Measurements from ENCODE around the gene JMJD4.

Gene JMJD4

GRCh38 chr1:227765261-227766014, 30.3 kb upstream of the JMJD4 start:
- WGBS (ENCODE audit: insufficient coverage), result 97% methylated on average over 6 of the region's 8 CpGs
- POLR2A ChIA-PET, result interaction anchor here (1.0 kb wide), 1 partner anchor 187 kb away, joined by 3 read pairs; no protein-coding TSS in a partner anchor
- no peak for DNase-seq
- H3K4me1 ChIP-seq (ENCODE audit: control extremely low read depth in 1 of 4, control insufficient read depth in 4 of 4, insufficient read depth in 4 of 4, low read length in 3 of 4), result peaks cover 0 to 52% (median 47%) of the 10 kb centered on the region in 4 experiments
- CTCF ChIA-PET, result interaction anchor here (0.6 to 2.7 kb wide), 13 partner anchors 10 to 335 kb away, joined by 3 to 13 read pairs (median 3); no protein-coding TSS in a partner anchor
- no peak overlapping the region for H3K4me3 ChIP-seq (ENCODE audit: control insufficient read depth in 1 of 7, extremely low read depth in 1 of 7, insufficient read depth in 4 of 7, low read depth in 2 of 7, low read length in 6 of 7)
- no peaks in the 10 kb centered on the region for H3K9me3 ChIP-seq (ENCODE audit: control extremely low read depth in 1 of 5, control insufficient read depth in 4 of 5, insufficient read depth in 2 of 5, low read depth in 1 of 5, low read length in 4 of 5)
- H3K36me3 ChIP-seq (ENCODE audit: control insufficient read depth in 4 of 4, insufficient read depth in 4 of 4, low read length in 3 of 4), result peaks cover 12 to 65% (median 31%) of the 10 kb centered on the region in 4 experiments
- no peak overlapping the region for H3K27ac ChIP-seq (ENCODE audit: insufficient read depth in 1 of 2, low read depth in 1 of 2, low read length in 2 of 2, poor library complexity in 1 of 2, severe bottlenecking in 2 of 2)
- H3K27me3 ChIP-seq (replicated peaks in 2 of 5; ENCODE audit: control insufficient read depth in 4 of 5, insufficient read depth in 5 of 5, low read length in 4 of 5), result no peaks in the 10 kb centered on the region

GRCh38 chr1:227764019-227764391, 28.9 kb upstream of the JMJD4 start:
- CTCF ChIA-PET, result interaction anchor here (1.7 to 4.1 kb wide), 6 partner anchors 30 to 282 kb away, joined by 3 to 29 read pairs (median 6); partner anchors contain the start of gene WNT9A
- no peaks in the 10 kb centered on the region for H3K9me3 ChIP-seq (ENCODE audit: control extremely low read depth in 1 of 5, control insufficient read depth in 4 of 5, insufficient read depth in 2 of 5, low read depth in 1 of 5, low read length in 4 of 5)
- no peak for DNase-seq
- no peak overlapping the region for H3K27ac ChIP-seq (ENCODE audit: insufficient read depth in 1 of 2, low read depth in 1 of 2, low read length in 2 of 2, poor library complexity in 1 of 2, severe bottlenecking in 2 of 2)
- no peaks in the 10 kb centered on the region for H3K27me3 ChIP-seq (replicated peaks in 2 of 5; ENCODE audit: control insufficient read depth in 4 of 5, insufficient read depth in 5 of 5, low read length in 4 of 5)
- peaks cover 0 to 52% (median 47%) of the 10 kb centered on the region in 4 experiments for H3K4me1 ChIP-seq (ENCODE audit: control extremely low read depth in 1 of 4, control insufficient read depth in 4 of 4, insufficient read depth in 4 of 4, low read length in 3 of 4)
- POLR2A ChIA-PET, result no interaction called here
- 75% methylated on average over 7 of the region's 7 CpGs for WGBS (ENCODE audit: insufficient coverage)
- no peak overlapping the region for H3K4me3 ChIP-seq (ENCODE audit: control insufficient read depth in 1 of 7, extremely low read depth in 1 of 7, insufficient read depth in 4 of 7, low read depth in 2 of 7, low read length in 6 of 7)
- peaks cover 15 to 67% (median 33%) of the 10 kb centered on the region in 4 experiments for H3K36me3 ChIP-seq (ENCODE audit: control insufficient read depth in 4 of 4, insufficient read depth in 4 of 4, low read length in 3 of 4)

- H3K27me3 ChIP-seq (replicated peaks in 2 of 5; ENCODE audit: control insufficient read depth in 4 of 5, insufficient read depth in 5 of 5, low read length in 4 of 5), result no peaks in the 10 kb centered on the region
- H3K27ac ChIP-seq (ENCODE audit: insufficient read depth in 1 of 2, low read depth in 1 of 2, low read length in 2 of 2, poor library complexity in 1 of 2, severe bottlenecking in 2 of 2), result no peak overlapping the region
- WGBS (ENCODE audit: insufficient coverage), result 92% methylated on average over 16 of the region's 16 CpGs
- peaks cover 0 to 52% (median 47%) of the 10 kb centered on the region in 4 experiments for H3K4me1 ChIP-seq (ENCODE audit: control extremely low read depth in 1 of 4, control insufficient read depth in 4 of 4, insufficient read depth in 4 of 4, low read length in 3 of 4)
- ChIA-PET CTCF (interaction anchor here (0.8 to 4.1 kb wide), 10 partner anchors 10 to 281 kb away, joined by 3 to 29 read pairs (median 6); partner anchors contain the start of gene WNT9A), POLR2A (no interaction called here)
- DNase-seq, result no peak
- no peaks in the 10 kb centered on the region for H3K9me3 ChIP-seq (ENCODE audit: control extremely low read depth in 1 of 5, control insufficient read depth in 4 of 5, insufficient read depth in 2 of 5, low read depth in 1 of 5, low read length in 4 of 5)
- peaks cover 13 to 65% (median 34%) of the 10 kb centered on the region in 4 experiments for H3K36me3 ChIP-seq (ENCODE audit: control insufficient read depth in 4 of 4, insufficient read depth in 4 of 4, low read length in 3 of 4)
- peak overlapping the region in 1 of 7 experiments; percentile 24 for H3K4me3 ChIP-seq (ENCODE audit: control insufficient read depth in 1 of 7, extremely low read depth in 1 of 7, insufficient read depth in 4 of 7, low read depth in 2 of 7, low read length in 6 of 7)
Measured at GRCh38 chr1:227763246-227764018, 28.3 kb upstream of the JMJD4 start.

- Histone ChIP-seq H3K4me1 (ENCODE audit: control extremely low read depth in 1 of 4, control insufficient read depth in 4 of 4, insufficient read depth in 4 of 4, low read length in 3 of 4) (peaks cover 0 to 50% (median 46%) of the 10 kb centered on the region in 4 experiments), H3K36me3 (ENCODE audit: control insufficient read depth in 4 of 4, insufficient read depth in 4 of 4, low read length in 3 of 4) (peaks cover 6 to 64% (median 31%) of the 10 kb centered on the region in 4 experiments), H3K27ac (ENCODE audit: insufficient read depth in 1 of 2, low read depth in 1 of 2, low read length in 2 of 2, poor library complexity in 1 of 2, severe bottlenecking in 2 of 2) (peak overlapping the region in 1 of 2 experiments; percentile 15), H3K27me3 (replicated peaks in 2 of 5; ENCODE audit: control insufficient read depth in 4 of 5, insufficient read depth in 5 of 5, low read length in 4 of 5) (no peaks in the 10 kb centered on the region), H3K9me3 (ENCODE audit: control extremely low read depth in 1 of 5, control insufficient read depth in 4 of 5, insufficient read depth in 2 of 5, low read depth in 1 of 5, low read length in 4 of 5) (no peaks in the 10 kb centered on the region), H3K4me3 (ENCODE audit: control insufficient read depth in 1 of 7, extremely low read depth in 1 of 7, insufficient read depth in 4 of 7, low read depth in 2 of 7, low read length in 6 of 7) (peak overlapping the region in 2 of 7 experiments; percentile 3 to 51)
- 24% methylated on average over 15 of the region's 22 CpGs for WGBS (ENCODE audit: insufficient coverage)
- peak; percentile 83 to 93 (median 91) for DNase-seq
- CTCF ChIA-PET, result interaction anchor here (0.7 to 4.1 kb wide), 15 partner anchors 9 to 368 kb away, joined by 3 to 29 read pairs (median 4); partner anchors contain the start of gene WNT9A
- POLR2A ChIA-PET, result no interaction called here
Measured at GRCh38 chr1:227762231-227762911, 27.3 kb upstream of the JMJD4 start.

GRCh38 chr1:227761621-227762230, 26.6 kb upstream of the JMJD4 start:
- no peak for DNase-seq

GRCh38 chr1:227760377-227760776, 25.3 kb upstream of the JMJD4 start:
- H3K27ac ChIP-seq (ENCODE audit: insufficient read depth in 1 of 2, low read depth in 1 of 2, low read length in 2 of 2, poor library complexity in 1 of 2, severe bottlenecking in 2 of 2), result no peak overlapping the region
- 100% methylated on average over 3 of the region's 9 CpGs for WGBS (ENCODE audit: insufficient coverage)
- peaks cover 0 to 32% (median 29%) of the 10 kb centered on the region in 4 experiments for H3K4me1 ChIP-seq (ENCODE audit: control extremely low read depth in 1 of 4, control insufficient read depth in 4 of 4, insufficient read depth in 4 of 4, low read length in 3 of 4)
- POLR2A ChIA-PET, result no interaction called here
- no peak overlapping the region for H3K4me3 ChIP-seq (ENCODE audit: control insufficient read depth in 1 of 7, extremely low read depth in 1 of 7, insufficient read depth in 4 of 7, low read depth in 2 of 7, low read length in 6 of 7)
- H3K36me3 ChIP-seq (ENCODE audit: control insufficient read depth in 4 of 4, insufficient read depth in 4 of 4, low read length in 3 of 4), result peaks cover 6 to 66% (median 31%) of the 10 kb centered on the region in 4 experiments
- no peaks in the 10 kb centered on the region for H3K27me3 ChIP-seq (replicated peaks in 2 of 5; ENCODE audit: control insufficient read depth in 4 of 5, insufficient read depth in 5 of 5, low read length in 4 of 5)
- CTCF ChIA-PET, result interaction anchor here (0.9 to 4.1 kb wide), 5 partner anchors 9 to 278 kb away, joined by 3 to 29 read pairs (median 3); no protein-coding TSS in a partner anchor
- no peak for DNase-seq
- H3K9me3 ChIP-seq (ENCODE audit: control extremely low read depth in 1 of 5, control insufficient read depth in 4 of 5, insufficient read depth in 2 of 5, low read depth in 1 of 5, low read length in 4 of 5), result no peaks in the 10 kb centered on the region

More at GRCh38 chr1:227761621-227762230, 26.6 kb upstream of the JMJD4 start:
- Histone ChIP-seq H3K9me3 (ENCODE audit: control extremely low read depth in 1 of 5, control insufficient read depth in 4 of 5, insufficient read depth in 2 of 5, low read depth in 1 of 5, low read length in 4 of 5) (no peaks in the 10 kb centered on the region), H3K4me1 (ENCODE audit: control extremely low read depth in 1 of 4, control insufficient read depth in 4 of 4, insufficient read depth in 4 of 4, low read length in 3 of 4) (peaks cover 0 to 45% (median 41%) of the 10 kb centered on the region in 4 experiments), H3K36me3 (ENCODE audit: control insufficient read depth in 4 of 4, insufficient read depth in 4 of 4, low read length in 3 of 4) (peaks cover 6 to 61% (median 29%) of the 10 kb centered on the region in 4 experiments), H3K27ac (ENCODE audit: insufficient read depth in 1 of 2, low read depth in 1 of 2, low read length in 2 of 2, poor library complexity in 1 of 2, severe bottlenecking in 2 of 2) (no peak overlapping the region), H3K4me3 (ENCODE audit: control insufficient read depth in 1 of 7, extremely low read depth in 1 of 7, insufficient read depth in 4 of 7, low read depth in 2 of 7, low read length in 6 of 7) (peak overlapping the region in 1 of 7 experiments; percentile 51), H3K27me3 (replicated peaks in 2 of 5; ENCODE audit: control insufficient read depth in 4 of 5, insufficient read depth in 5 of 5, low read length in 4 of 5) (no peaks in the 10 kb centered on the region)
- CTCF ChIA-PET, result interaction anchor here (0.7 to 4.1 kb wide), 13 partner anchors 9 to 369 kb away, joined by 3 to 29 read pairs (median 4); partner anchors contain the start of gene WNT9A
- 92% methylated on average over 15 of the region's 17 CpGs for WGBS (ENCODE audit: insufficient coverage)
- POLR2A ChIA-PET, result no interaction called here

All from common myeloid progenitor, CD34-positive (primary cell).